ENCODE results near the gene CDC5L. TPM values are rescaled to one million over a fixed set of nuclear protein-coding genes. Genes with fewer than 3 reads are reported as not detected.

CDC5L gene
- polyA plus RNA-seq, 1 of the 3 experiments (the other 2 are of a cell fraction) = 6.0 TPM

- Histone ChIP-seq H3K9me2 (no peaks in the 10 kb centered on the region), H3K9me3 (no peaks in the 10 kb centered on the region), H3K4me3 (ENCODE audit: low read depth in 2 of 2, low read length in 1 of 2) (no peak overlapping the region), H3K4me2 (no peak overlapping the region), H3K27ac (ENCODE audit: low read depth in 2 of 2, low read length in 1 of 2) (peak overlapping the region in 1 of 2 experiments; percentile 56; a peak in 2 of 4 replicates), H4K20me1 (ENCODE audit: insufficient read depth) (no peaks in the 10 kb centered on the region), H2AFZ (ENCODE audit: low read depth) (no peak overlapping the region), H3K9ac (no peak overlapping the region), H3K79me2 (ENCODE audit: insufficient read depth) (no peaks in the 10 kb centered on the region), H3F3A (replicated peaks; ENCODE audit: insufficient read depth) (peaks cover 14% of the 10 kb centered on the region), H3K27me3 (ENCODE audit: insufficient read depth) (no peaks in the 10 kb centered on the region), H3K36me3 (replicated peaks in 1 of 2; ENCODE audit: control insufficient read depth in 1 of 2, insufficient read depth in 2 of 2, low read length in 1 of 2) (peaks cover 10 to 27% of the 10 kb centered on the region in 2 experiments), H3K4me1 (ENCODE audit: control insufficient read depth in 1 of 2, insufficient read depth in 2 of 2, low read depth in 1 of 2, low read length in 1 of 2) (peaks cover 0 to 4% of the 10 kb centered on the region in 2 experiments; a peak in 2 of 4 replicates)
- POLR2A ChIA-PET = no interaction called here
- CTCF ChIA-PET = interaction anchor here (0.8 to 16.7 kb wide), 4 partner anchors 13 to 185 kb away, joined by 4 to 222 read pairs (median 6); no protein-coding TSS in a partner anchor
- no peak for DNase-seq
- 77% methylated on average over 1 of the region's 1 CpG for WGBS (ENCODE audit: low lambda C conversion rate)
- TF ChIP-seq GATA2 (CRISPR knock-in tag; IDR thresholded peaks at IDR 0.05) (no peak), PBX3 (IDR thresholded peaks at IDR 0.05) (no peak), NFIC (IDR thresholded peaks at IDR 0.05; ENCODE audit: borderline replicate concordance) (no peak), MEF2A (IDR thresholded peaks at IDR 0.05; ENCODE audit: borderline replicate concordance, low read depth) (no peak), YY1 (IDR thresholded peaks at IDR 0.05; ENCODE audit: low read depth) (no peak), RAD21 (IDR thresholded peaks at IDR 0.05; ENCODE audit: low read length) (no peak)
Measured at GRCh38 chr6:44453146-44453545, 65.6 kb downstream of the CDC5L start.

GRCh38 chr6:44454198-44454597, 66.7 kb downstream of the CDC5L start:
- H3K9me2 ChIP-seq = no peaks in the 10 kb centered on the region
- H3K9ac ChIP-seq = no peak overlapping the region
- H3K27ac ChIP-seq (ENCODE audit: low read depth in 2 of 2, low read length in 1 of 2) = no peak overlapping the region
- TF ChIP-seq GATA2 (CRISPR knock-in tag; IDR thresholded peaks at IDR 0.05) (no peak), RCOR1 (IDR thresholded peaks at IDR 0.05; ENCODE audit: low read length) (no peak), FOXM1 (IDR thresholded peaks at IDR 0.05; ENCODE audit: low read depth) (no peak), RXRA (IDR thresholded peaks at IDR 0.05; ENCODE audit: borderline replicate concordance, low read depth) (no peak), REST (IDR thresholded peaks at IDR 0.05; ENCODE audit: low read depth, low read length) (no peak), JUND (IDR thresholded peaks at IDR 0.05) (no peak), EZH2phosphoT487 (IDR thresholded peaks at IDR 0.05; ENCODE audit: borderline replicate concordance, low read depth) (no peak), TEAD4 (IDR thresholded peaks at IDR 0.05; ENCODE audit: borderline replicate concordance, insufficient read depth) (no peak)
- TF ChIP-seq, protein P1, sequence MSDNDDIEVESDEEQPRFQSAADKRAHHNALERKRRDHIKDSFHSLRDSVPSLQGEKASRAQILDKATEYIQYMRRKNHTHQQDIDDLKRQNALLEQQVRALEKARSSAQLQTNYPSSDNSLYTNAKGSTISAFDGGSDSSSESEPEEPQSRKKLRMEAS (IDR thresholded peaks at IDR 0.05; ENCODE audit: low read depth) = no peak
- H3K27me3 ChIP-seq (ENCODE audit: insufficient read depth) = no peaks in the 10 kb centered on the region
- no peak overlapping the region for H2AFZ ChIP-seq (ENCODE audit: low read depth)
- ChIA-PET POLR2A (no interaction called here), CTCF (interaction anchor here (1.0 to 16.7 kb wide), 6 partner anchors 14 to 67 kb away, joined by 3 to 222 read pairs (median 8); no protein-coding TSS in a partner anchor)
- H4K20me1 ChIP-seq (ENCODE audit: insufficient read depth) = no peaks in the 10 kb centered on the region
- H3K4me1 ChIP-seq (ENCODE audit: control insufficient read depth in 1 of 2, insufficient read depth in 2 of 2, low read depth in 1 of 2, low read length in 1 of 2) = peaks cover 0 to 4% of the 10 kb centered on the region in 2 experiments; a peak in 2 of 4 replicates
- H3K36me3 ChIP-seq (replicated peaks in 1 of 2; ENCODE audit: control insufficient read depth in 1 of 2, insufficient read depth in 2 of 2, low read length in 1 of 2) = peaks cover 3 to 19% of the 10 kb centered on the region in 2 experiments
- H3K4me3 ChIP-seq (ENCODE audit: low read depth in 2 of 2, low read length in 1 of 2) = no peak overlapping the region
- no peak for DNase-seq
- 99% methylated on average over 5 of the region's 5 CpGs for whole genome bisulfite sequencing (ENCODE audit: low lambda C conversion rate)
- H3K4me2 ChIP-seq = no peak overlapping the region
- H3K9me3 ChIP-seq = no peaks in the 10 kb centered on the region
- H3F3A ChIP-seq (replicated peaks; ENCODE audit: insufficient read depth) = peaks cover 14% of the 10 kb centered on the region
- H3K79me2 ChIP-seq (ENCODE audit: insufficient read depth) = no peaks in the 10 kb centered on the region

Measured in SK-N-SH (cell line).